HL-60 (cell line): ENCODE measurements around the gene DENND1C.
"Not testable (repeated sequence)": the region's sequence is repeated elsewhere in the genome, so short reads cannot be mapped to it uniquely, and the experiment has no call there.

Source experiments
- DNase-seq, 2 experiments: peaks; one replicate each; pipeline ENCODE4 v3.0.0-alpha.2; 2010 to 2020; ENCODE audit warnings: low read depth in 1 of 2, low spot score in 1 of 2
- H3K27ac ChIP-seq: fragments of 250-450 bp; sonication (Bioruptor Pico); replicated peaks from 2 replicates; pipeline ENCODE4 v1.5.1; 2020; ENCODE audit warnings: mild to moderate bottlenecking, moderate library complexity
- H3K27me3 ChIP-seq: fragments of 250-450 bp; sonication (Bioruptor Pico); 2 replicates; pipeline ENCODE4 v1.5.1; 2021; ENCODE audit warnings: mild to moderate bottlenecking, moderate library complexity; ENCODE audit not compliant: insufficient read depth, poor library complexity, severe bottlenecking
- H3K4me3 ChIP-seq: replicated peaks from 2 replicates; pipeline ENCODE4 v1.5.1; 2011; ENCODE audit warnings: mild to moderate bottlenecking, control low read depth, low read length; ENCODE audit not compliant: insufficient read depth
- CTCF ChIP-seq: IDR thresholded peaks from one replicate; pipeline ENCODE4 v1.5.1; 2011; ENCODE audit warnings: low read length, control low read depth, inconsistent platforms; ENCODE audit not compliant: insufficient read depth
- GABPA ChIP-seq: IDR thresholded peaks from 2 replicates; pipeline ENCODE4 v1.6.1; 2012; ENCODE audit warnings: low read depth
- POLR2AphosphoS5 ChIP-seq: IDR thresholded peaks from 2 replicates; pipeline ENCODE4 v1.6.1; 2012; ENCODE audit warnings: low read depth
- REST ChIP-seq: IDR thresholded peaks from 2 replicates; pipeline ENCODE4 v1.6.1; 2012; ENCODE audit warnings: low read depth; ENCODE audit not compliant: insufficient replicate concordance
- SPI1 ChIP-seq: IDR thresholded peaks from 2 replicates; pipeline ENCODE4 v1.6.1; 2012; ENCODE audit warnings: low read depth, mild to moderate bottlenecking, borderline replicate concordance

Gene DENND1C

GRCh38 chr19:6509118-6509971, 27.8 kb upstream of the DENND1C start:
- TF ChIP-seq REST (no peak), POLR2AphosphoS5 (no peak), CTCF (no peak), GABPA (no peak), SPI1 (no peak)
- no peak overlapping the region for H3K27ac ChIP-seq
- H3K27me3 ChIP-seq, result no peaks in the 10 kb centered on the region
- H3K4me3 ChIP-seq, result no peak overlapping the region
- no peak for DNase-seq

GRCh38 chr19:6508028-6508771, 26.6 kb upstream of the DENND1C start:
- not testable (repeated sequence) for H3K27ac ChIP-seq, H3K4me3 ChIP-seq, H3K27me3 ChIP-seq, DNase-seq

- peaks cover 23% of the 10 kb centered on the region for H3K27me3 ChIP-seq
- H3K27ac ChIP-seq, result no peak overlapping the region
- TF ChIP-seq CTCF, result no peak
- DNase-seq, result no peak
- H3K4me3 ChIP-seq, result no peak overlapping the region
These were observed 22.0 kb upstream of the DENND1C start for GRCh38 chr19:6503407-6504201.

- Histone ChIP-seq H3K27ac (no peak within 1 kb of the TSS), H3K4me3 (peak within 1 kb of the TSS; percentile 18), H3K27me3 (peaks cover 23% of the 10 kb centered on the region)
- DNase-seq, result no peak
- no peak for TF ChIP-seq CTCF
- no peak for TF ChIP-seq POLR2AphosphoS5
- no peak for TF ChIP-seq GABPA
These were observed 20.4 kb upstream of the DENND1C start, which contains the start of gene TUBB4A for GRCh38 chr19:6501740-6502648. TSS of gene TUBB4A (minus strand) at chr19:6502309. CDS start at chr19:6502212, 97 bp downstream.
